WERI-Rb-1 (cell line): ENCODE data around the gene ZNF692.
"Not testable (repeated sequence)": the region's sequence is repeated elsewhere in the genome, so short reads cannot be mapped to it uniquely, and the experiment has no call there.

Source experiments
- DNase-seq: peaks from one replicate; pipeline ENCODE4 v3.0.0-alpha.2; 2020
- H3K27ac ChIP-seq: fragments of 250-450 bp; sonication (Bioruptor Pico); 2 replicates; pipeline ENCODE4 v1.5.1; 2020; ENCODE audit warnings: mild to moderate bottlenecking, moderate library complexity
- H3K27me3 ChIP-seq: fragments of 250-450 bp; sonication (Bioruptor Pico); 2 replicates; pipeline ENCODE4 v1.5.1; 2021; ENCODE audit warnings: mild to moderate bottlenecking, low read depth, moderate library complexity; ENCODE audit not compliant: insufficient read depth, severe bottlenecking
- H3K36me3 ChIP-seq: fragments of 250-450 bp; sonication (Bioruptor Pico); 2 replicates; pipeline ENCODE4 v1.5.1; 2020; ENCODE audit warnings: mild to moderate bottlenecking, moderate library complexity
- H3K4me3 ChIP-seq: 2 replicates; pipeline ENCODE4 v1.5.1; 2011; ENCODE audit warnings: low read depth, mild to moderate bottlenecking, control low read depth, low read length
- H3K9me3 ChIP-seq: fragments of 250-450 bp; sonication (Bioruptor Pico); 2 replicates; pipeline ENCODE4 v1.5.1; 2021; ENCODE audit warnings: mild to moderate bottlenecking, moderate library complexity; ENCODE audit not compliant: severe bottlenecking
- TF ChIP-seq, protein P1 (sequence below): IDR thresholded peaks from 2 replicates; pipeline ENCODE4 v1.5.1; 2011; ENCODE audit warnings: low read depth, mild to moderate bottlenecking, control low read depth, inconsistent platforms, low read length

The ZNF692 gene

DNA sequence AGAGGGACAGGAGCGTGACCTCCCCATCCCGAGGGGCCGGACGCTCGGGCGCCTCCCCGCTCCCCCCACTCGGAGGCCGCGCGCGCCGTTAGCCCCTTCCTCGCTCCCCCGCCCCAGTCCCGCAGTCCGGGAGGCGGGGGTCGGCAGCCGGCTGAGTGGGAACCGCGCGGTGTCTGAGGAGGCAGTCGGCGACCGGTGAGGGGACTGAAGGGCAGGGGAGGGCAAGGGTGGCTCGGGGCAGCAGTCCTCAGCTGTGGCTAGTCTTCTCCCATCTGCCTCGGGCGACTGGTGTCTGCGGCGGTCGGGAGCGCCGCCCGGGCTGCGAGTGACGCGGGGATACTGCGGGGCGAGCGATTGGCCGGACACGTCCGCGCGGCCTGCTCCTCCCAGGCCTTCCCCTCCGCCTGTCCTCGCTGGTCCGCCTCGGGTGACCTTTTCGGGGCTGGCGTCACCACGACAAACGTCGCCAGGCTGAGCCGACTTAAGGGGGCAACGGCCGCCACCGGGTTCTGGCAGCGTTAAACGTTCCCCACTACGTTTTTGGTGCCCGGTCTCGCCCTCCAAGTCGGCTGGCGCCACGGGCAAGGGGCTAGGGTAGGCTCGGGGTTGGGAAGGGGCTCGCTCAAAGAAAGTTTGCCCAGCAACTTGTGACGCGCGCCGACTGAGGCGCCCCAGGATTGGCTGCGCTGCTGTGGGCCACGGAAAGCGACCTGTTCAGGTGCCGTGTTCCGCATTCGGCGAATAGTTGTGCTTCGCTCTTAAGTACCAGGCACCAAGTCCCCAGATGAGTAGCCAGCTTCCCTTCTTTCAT, 20.3 kb downstream of the ZNF692 start:
- Histone ChIP-seq H3K27me3 (no peaks in the 10 kb centered on the region), H3K36me3 (peaks cover 26% of the 10 kb centered on the region), H3K27ac (peak overlapping the region; percentile 98), H3K9me3 (no peaks in the 10 kb centered on the region), H3K4me3 (peak overlapping the region; percentile 92)
- DNase-seq: peak; percentile 92
- TF ChIP-seq, protein P1, sequence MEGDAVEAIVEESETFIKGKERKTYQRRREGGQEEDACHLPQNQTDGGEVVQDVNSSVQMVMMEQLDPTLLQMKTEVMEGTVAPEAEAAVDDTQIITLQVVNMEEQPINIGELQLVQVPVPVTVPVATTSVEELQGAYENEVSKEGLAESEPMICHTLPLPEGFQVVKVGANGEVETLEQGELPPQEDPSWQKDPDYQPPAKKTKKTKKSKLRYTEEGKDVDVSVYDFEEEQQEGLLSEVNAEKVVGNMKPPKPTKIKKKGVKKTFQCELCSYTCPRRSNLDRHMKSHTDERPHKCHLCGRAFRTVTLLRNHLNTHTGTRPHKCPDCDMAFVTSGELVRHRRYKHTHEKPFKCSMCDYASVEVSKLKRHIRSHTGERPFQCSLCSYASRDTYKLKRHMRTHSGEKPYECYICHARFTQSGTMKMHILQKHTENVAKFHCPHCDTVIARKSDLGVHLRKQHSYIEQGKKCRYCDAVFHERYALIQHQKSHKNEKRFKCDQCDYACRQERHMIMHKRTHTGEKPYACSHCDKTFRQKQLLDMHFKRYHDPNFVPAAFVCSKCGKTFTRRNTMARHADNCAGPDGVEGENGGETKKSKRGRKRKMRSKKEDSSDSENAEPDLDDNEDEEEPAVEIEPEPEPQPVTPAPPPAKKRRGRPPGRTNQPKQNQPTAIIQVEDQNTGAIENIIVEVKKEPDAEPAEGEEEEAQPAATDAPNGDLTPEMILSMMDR: no peak

DNA sequence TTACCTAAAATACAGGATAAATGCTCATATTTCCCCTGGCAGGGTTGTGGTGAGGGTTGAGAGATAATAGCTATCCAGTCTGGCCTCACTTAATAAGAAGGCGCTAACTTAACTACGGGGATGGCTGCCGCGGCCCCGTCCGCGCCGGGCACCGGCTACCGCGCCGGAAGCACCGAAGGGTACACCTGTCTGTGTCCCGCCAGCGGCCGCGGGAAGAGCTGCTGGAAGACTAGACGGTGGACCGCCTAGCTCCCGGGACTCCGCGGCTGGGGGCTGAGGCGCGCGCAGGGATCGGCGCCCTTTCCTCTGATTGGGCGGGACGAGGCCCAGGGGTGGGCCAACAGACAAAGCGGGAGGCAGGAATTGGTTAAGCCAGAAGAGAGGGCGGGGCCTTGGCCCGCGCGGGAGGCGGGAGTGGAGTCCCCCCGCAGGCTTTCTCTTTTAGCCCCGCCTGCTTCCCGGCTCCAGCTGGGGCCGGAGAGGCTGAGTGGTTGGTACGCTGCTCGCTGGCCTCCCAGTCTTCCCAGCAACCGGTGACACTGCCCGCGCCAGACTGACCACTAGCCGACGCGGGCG, 21.0 kb downstream of the ZNF692 start, which contains the start of gene ZNF672:
ZNF672 (plus strand) TSS at position 444 of the 576 bp plus-strand sequence. CDS start 9,051 bp downstream, outside the sequence.
- peak; percentile 100 for DNase-seq
- peak within 1 kb of the TSS; percentile 98 for H3K27ac ChIP-seq

DNA sequence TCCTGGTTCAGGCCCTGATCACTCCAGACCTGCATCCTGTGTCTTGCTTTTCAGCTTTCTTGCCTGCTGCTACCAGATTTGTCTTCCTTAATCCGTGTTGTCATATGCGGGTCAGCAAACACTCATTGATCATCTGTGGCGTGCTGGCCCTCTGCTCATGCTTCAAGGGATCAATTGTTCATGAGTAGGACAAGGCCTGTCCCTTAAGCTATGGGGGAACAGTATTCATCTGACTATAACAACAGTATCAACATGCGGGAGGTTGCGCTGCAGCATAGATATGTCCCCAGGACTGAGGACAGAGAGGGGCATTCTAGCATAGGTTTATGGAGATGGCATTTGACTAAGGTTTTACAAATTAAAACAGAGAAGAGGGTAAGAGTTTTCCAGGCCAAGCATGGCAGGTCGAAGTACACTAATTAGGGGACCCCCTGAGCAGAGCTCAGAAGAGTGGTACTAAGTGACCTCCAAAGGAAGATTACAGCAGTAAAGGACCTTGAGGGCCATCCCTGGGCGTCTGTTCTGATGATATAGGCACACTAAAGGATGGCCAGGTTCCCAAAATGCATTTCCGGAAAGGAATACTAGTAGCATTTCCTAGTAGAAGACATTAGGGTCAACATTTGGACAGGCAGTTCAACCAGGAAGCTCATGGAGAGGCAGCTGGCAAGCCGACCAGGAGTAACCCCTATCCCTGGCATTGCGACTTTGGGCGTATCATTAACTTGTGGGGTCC, 21.7 kb downstream of the ZNF692 start:
- TF ChIP-seq, protein P1: no peak
- Histone ChIP-seq H3K36me3 (peaks cover 14% of the 10 kb centered on the region), H3K9me3 (no peaks in the 10 kb centered on the region), H3K27me3 (no peaks in the 10 kb centered on the region), H3K4me3 (peak overlapping the region; percentile 92), H3K27ac (peak overlapping the region; percentile 98)
- DNase-seq: peak; percentile 54

More for the DNA sequence above, 21.0 kb downstream of the ZNF692 start, which contains the start of gene ZNF672:
- Histone ChIP-seq H3K9me3 (no peaks in the 10 kb centered on the region), H3K27me3 (no peaks in the 10 kb centered on the region), H3K4me3 (peak within 1 kb of the TSS; percentile 92), H3K36me3 (peaks cover 21% of the 10 kb centered on the region)
- TF ChIP-seq, protein P1: no peak

DNA sequence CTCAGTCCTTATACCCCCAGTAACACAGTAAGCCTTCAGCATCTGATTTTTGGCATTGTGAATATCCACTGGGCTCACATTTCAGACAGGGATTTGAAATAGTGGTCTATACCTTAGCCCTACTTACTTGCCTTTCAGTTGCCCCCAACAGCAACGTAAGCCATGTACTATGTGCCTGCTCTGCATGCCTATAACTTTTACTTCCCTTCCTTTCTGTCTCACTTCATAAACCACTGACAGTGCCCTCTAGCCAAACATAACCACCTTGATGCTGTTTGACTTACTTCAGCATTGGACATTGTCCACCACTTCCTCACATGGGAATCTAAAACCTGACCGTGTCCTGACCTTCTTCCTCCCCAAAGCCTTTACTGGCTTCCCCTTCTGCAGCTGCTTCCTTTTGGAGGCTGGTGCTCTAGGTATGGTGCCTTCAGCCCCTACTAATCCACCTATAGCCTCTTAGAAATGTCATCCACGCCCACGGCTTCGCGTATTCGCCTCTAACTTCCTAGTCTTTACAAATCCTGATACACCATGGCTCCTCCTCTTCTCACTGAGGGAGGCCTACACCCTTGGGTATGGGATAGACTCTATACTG, 24.4 kb downstream of the ZNF692 start:
- peaks cover 10% of the 10 kb centered on the region for H3K9me3 ChIP-seq
- DNase-seq: peak; percentile 66
- no peak overlapping the region for H3K27ac ChIP-seq
- H3K4me3 ChIP-seq: no peak overlapping the region
- peaks cover 4% of the 10 kb centered on the region for H3K36me3 ChIP-seq
- H3K27me3 ChIP-seq: no peaks in the 10 kb centered on the region
- TF ChIP-seq, protein P1: no peak

DNA sequence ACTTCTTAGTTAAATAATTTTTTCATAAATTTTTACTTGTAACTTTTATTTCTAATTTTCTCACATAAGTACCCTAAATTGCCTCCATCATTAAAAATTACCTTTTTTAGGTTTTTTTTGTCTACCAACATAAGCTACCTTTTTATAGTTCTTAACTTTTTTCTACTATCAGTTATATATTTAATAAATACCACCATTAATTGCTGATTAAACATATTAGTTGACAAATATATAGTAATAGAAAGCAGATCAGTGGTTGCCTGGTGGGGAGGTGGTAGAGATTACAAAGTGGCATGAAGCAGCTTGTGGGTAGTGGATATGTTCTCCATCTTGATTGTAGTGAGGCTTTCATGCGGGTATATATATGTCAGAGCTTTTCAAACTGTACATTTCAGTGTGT, 27.0 kb downstream of the ZNF692 start:
- Histone ChIP-seq H3K9me3 (peaks cover 10% of the 10 kb centered on the region), H3K36me3 (no peaks in the 10 kb centered on the region; the same call in 1 of the 2 replicates), H3K27me3 (no peaks in the 10 kb centered on the region), H3K4me3 (no peak overlapping the region), H3K27ac (no peak overlapping the region)
- TF ChIP-seq, protein P1: no peak
- DNase-seq: no peak

DNA sequence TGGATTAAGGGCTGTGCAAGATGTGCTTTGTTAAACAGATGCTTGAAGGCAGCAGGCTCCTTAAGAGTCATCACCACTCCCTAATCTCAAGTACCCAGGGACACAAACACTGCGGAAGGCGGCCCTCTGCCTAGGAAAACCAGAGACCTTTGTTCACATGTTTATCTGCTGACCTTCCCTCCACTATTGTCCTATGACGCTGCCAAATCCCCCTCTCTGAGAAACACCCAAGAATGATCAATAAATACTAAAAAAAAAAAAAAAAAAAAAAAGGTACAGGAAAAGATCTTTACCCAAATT, 28.2 kb downstream of the ZNF692 start:
- H3K4me3 ChIP-seq, H3K9me3 ChIP-seq, H3K36me3 ChIP-seq, H3K27me3 ChIP-seq: not testable (repeated sequence)
- H3K27ac ChIP-seq: peak overlapping the region; percentile 73
- peak; percentile 63 for DNase-seq
